H9 (cell line): ENCODE measurements around the gene OR1S2. TPM values are rescaled to one million over a fixed set of nuclear protein-coding genes. Genes with fewer than 3 reads are reported as not detected.

Experiments
- DNase-seq: peaks from one replicate; pipeline ENCODE4 v3.0.0-alpha.2; 2017
- H2AFZ ChIP-seq: one replicate; pipeline ENCODE4 v1.6.1; 2013; ENCODE audit warnings: mild to moderate bottlenecking, low read length, control low read depth, moderate library complexity
- H2AK5ac ChIP-seq: 2 replicates; pipeline ENCODE4 v1.6.1; 2013; ENCODE audit warnings: low read length, control low read depth, mixed read lengths; ENCODE audit not compliant: insufficient read length
- H2BK120ac ChIP-seq: one replicate; pipeline ENCODE4 v1.6.1; 2013; ENCODE audit warnings: low read depth, mild to moderate bottlenecking, low read length, control low read depth, inconsistent platforms; ENCODE audit not compliant: poor library complexity, severe bottlenecking
- H2BK12ac ChIP-seq: 2 replicates; pipeline ENCODE4 v1.6.1; 2013; ENCODE audit warnings: low read length, control low read depth, mixed read lengths, low read depth; ENCODE audit not compliant: insufficient read length
- H2BK15ac ChIP-seq: 2 replicates; pipeline ENCODE4 v1.6.1; 2013; ENCODE audit warnings: low read depth, low read length, control low read depth
- H2BK20ac ChIP-seq: one replicate; pipeline ENCODE4 v1.6.1; 2013; ENCODE audit warnings: low read depth, mild to moderate bottlenecking, low read length, control low read depth, inconsistent platforms; ENCODE audit not compliant: poor library complexity, severe bottlenecking
- H2BK5ac ChIP-seq: 2 replicates; pipeline ENCODE4 v1.6.1; 2013; ENCODE audit warnings: low read length, control low read depth, mixed read lengths; ENCODE audit not compliant: insufficient read length
- H3K14ac ChIP-seq: 2 replicates; pipeline ENCODE4 v1.6.1; 2013; ENCODE audit warnings: low read length, control low read depth; ENCODE audit not compliant: insufficient read depth
- H3K18ac ChIP-seq: 2 replicates; pipeline ENCODE4 v1.6.1; 2013; ENCODE audit warnings: low read depth, mild to moderate bottlenecking, mixed read lengths, low read length, control low read depth; ENCODE audit not compliant: insufficient read length
- H3K23ac ChIP-seq: 2 replicates; pipeline ENCODE4 v1.6.1; 2013; ENCODE audit warnings: low read length, control low read depth, mixed read lengths, low read depth; ENCODE audit not compliant: insufficient read length
- H3K23me2 ChIP-seq: 2 replicates; pipeline ENCODE4 v1.6.1; 2013; ENCODE audit warnings: low read depth, mild to moderate bottlenecking, mixed read lengths, low read length, control low read depth; ENCODE audit not compliant: insufficient read length, poor library complexity, severe bottlenecking
- H3K27ac ChIP-seq: 2 replicates; pipeline ENCODE4 v1.5.1; 2013; ENCODE audit warnings: low read length, control low read depth, mixed read lengths, low read depth; ENCODE audit not compliant: insufficient read length
- H3K27me3 ChIP-seq: 2 replicates; pipeline ENCODE4 v1.6.1; 2013; ENCODE audit warnings: low read length, control low read depth, inconsistent platforms; ENCODE audit not compliant: insufficient read depth
- H3K4ac ChIP-seq: 2 replicates; pipeline ENCODE4 v1.6.1; 2013; ENCODE audit warnings: low read depth, mild to moderate bottlenecking, control low read depth, inconsistent platforms, low read length, moderate library complexity
- H3K4me1 ChIP-seq: 2 replicates; pipeline ENCODE4 v1.6.1; 2013; ENCODE audit warnings: low read length, control low read depth, inconsistent platforms; ENCODE audit not compliant: insufficient read depth
- H3K4me2 ChIP-seq: 2 replicates; pipeline ENCODE4 v1.6.1; 2013; ENCODE audit warnings: low read length, control low read depth, mixed read lengths; ENCODE audit not compliant: insufficient read length, insufficient read depth
- H3K56ac ChIP-seq: 2 replicates; pipeline ENCODE4 v1.6.1; 2013; ENCODE audit warnings: low read depth, mild to moderate bottlenecking, mixed read lengths, low read length, control low read depth; ENCODE audit not compliant: insufficient read length
- H3K79me1 ChIP-seq: 2 replicates; pipeline ENCODE4 v1.6.1; 2013; ENCODE audit warnings: low read depth, mild to moderate bottlenecking, moderate library complexity, low read length, control low read depth, inconsistent platforms; ENCODE audit not compliant: insufficient read depth, poor library complexity, severe bottlenecking
- H3K79me2 ChIP-seq: 2 replicates; pipeline ENCODE4 v1.6.1; 2013; ENCODE audit warnings: low read length, control low read depth, inconsistent platforms; ENCODE audit not compliant: insufficient read depth
- H3K9ac ChIP-seq: 2 replicates; pipeline ENCODE4 v1.6.1; 2013; ENCODE audit warnings: low read length, control low read depth, mixed read lengths; ENCODE audit not compliant: insufficient read length; ENCODE audit errors: extremely low read depth
- H3K9me3 ChIP-seq: one replicate; pipeline ENCODE4 v1.6.1; 2013; ENCODE audit warnings: low read depth, low read length, inconsistent platforms; ENCODE audit not compliant: control insufficient read depth
- H3T11ph ChIP-seq: one replicate; pipeline ENCODE4 v1.6.1; 2013; ENCODE audit warnings: mild to moderate bottlenecking, low read length, control low read depth, inconsistent platforms
- H4K20me1 ChIP-seq: one replicate; pipeline ENCODE4 v1.6.1; 2013; ENCODE audit not compliant: control insufficient read depth, insufficient read length, insufficient read depth
- H4K5ac ChIP-seq: 2 replicates; pipeline ENCODE4 v1.6.1; 2013; ENCODE audit warnings: low read depth, mild to moderate bottlenecking, mixed read lengths, low read length, control low read depth; ENCODE audit not compliant: insufficient read length
- H4K8ac ChIP-seq: replicated peaks from 2 replicates; pipeline ENCODE4 v1.6.1; 2013; ENCODE audit warnings: low read length, control low read depth, mixed read lengths, low read depth; ENCODE audit not compliant: insufficient read length
- H4K91ac ChIP-seq: 2 replicates; pipeline ENCODE4 v1.6.1; 2013; ENCODE audit warnings: low read depth, mild to moderate bottlenecking, moderate library complexity, mixed read lengths, low read length, control low read depth; ENCODE audit not compliant: insufficient read length
- H3K27ac Mint-ChIP-seq, 3 experiments: 2 replicates in 2 of 3; 3 replicates in 1 of 3; pipeline ENCODE4 v1.8.0; 2020 to 2021; ENCODE audit warnings: mixed read lengths in 3 of 3, mild to moderate bottlenecking in 1 of 3, moderate library complexity in 1 of 3
- H3K27me3 Mint-ChIP-seq: 2 replicates; pipeline ENCODE4 v1.8.0; 2021; ENCODE audit warnings: low read depth, mild to moderate bottlenecking, moderate library complexity, mixed read lengths
- H3K36me3 Mint-ChIP-seq, 3 experiments: 2 replicates in 2 of 3; 3 replicates in 1 of 3; pipeline ENCODE4 v1.8.0; 2020 to 2021; ENCODE audit warnings: low read depth in 3 of 3, mixed read lengths in 3 of 3; ENCODE audit not compliant: insufficient read depth in 1 of 3
- H3K4me1 Mint-ChIP-seq, 2 experiments: 2 replicates each; pipeline ENCODE4 v1.8.0; 2020; ENCODE audit warnings: mixed read lengths in 2 of 2
- H3K4me3 Mint-ChIP-seq, 2 experiments: 2 replicates in 1 of 2; 3 replicates in 1 of 2; pipeline ENCODE4 v1.8.0; 2020 to 2021; ENCODE audit warnings: mild to moderate bottlenecking in 2 of 2, mixed read lengths in 2 of 2, moderate library complexity in 1 of 2
- H3K9me3 Mint-ChIP-seq, 2 experiments: 2 replicates in 1 of 2; 3 replicates in 1 of 2; pipeline ENCODE4 v1.8.0; 2020; ENCODE audit warnings: mild to moderate bottlenecking in 2 of 2, mixed read lengths in 2 of 2, moderate library complexity in 1 of 2
- WGBS: extraction: QIAGEN DNeasy Blood & Tissue Kit; methylation state at CpG from one replicate; pipeline ENCODE4 v1.1.7; 2013; ENCODE audit warnings: missing lambda C conversion rate, low lambda C conversion rate, mixed read lengths; ENCODE audit not compliant: insufficient read length; ENCODE audit errors: extremely low coverage; 5-methylcytosine and 5-hydroxymethylcytosine counted together
- total RNA-seq: library from RNA; stranded (reverse); gene quantifications from 2 replicates; pipeline ENCODE4 v1.2.1, GENCODE V29; 2021
- TF ChIP-seq, protein P1 (sequence below): fragments of 200-600 bp; sonication (generic); conservative IDR thresholded peaks from 3 replicates; pipeline ENCODE4 v1.8.0; 2021; ENCODE audit warnings: antibody characterized with exemption, mild to moderate bottlenecking

OR1S2 gene
- total RNA-seq, 1 experiment from 2014 or later, result not detected

DNA sequence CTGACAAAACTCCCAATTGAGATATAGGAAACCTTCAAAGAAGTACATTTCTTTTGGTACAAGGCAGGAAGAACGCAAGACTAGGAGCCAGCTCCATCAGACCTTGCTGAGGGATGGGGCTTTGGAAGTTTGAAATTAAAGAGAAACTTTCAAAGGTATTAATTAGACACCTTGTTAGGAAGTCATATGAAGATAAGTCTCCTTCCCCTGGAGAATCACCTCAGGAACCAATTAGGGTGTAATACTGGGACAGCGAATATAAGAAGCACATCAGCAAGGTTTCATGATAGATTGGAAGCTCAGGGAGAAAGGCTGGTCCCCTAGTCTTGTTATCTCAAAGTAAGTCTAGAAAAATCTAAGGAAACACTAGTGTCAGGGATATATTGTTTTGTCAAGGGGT, 15.2 kb downstream of the OR1S2 start, which contains the start of gene OR9Q2:
OR9Q2 (plus strand) TSS at position 301 of the 400 bp plus-strand sequence. CDS start 1,421 bp downstream, outside the sequence.
- no peak within 1 kb of the TSS for H3K27ac Mint-ChIP-seq
- no peak within 1 kb of the TSS for H3K23ac ChIP-seq
- no CpG with 5 or more reads among the region's 2 CpGs for WGBS

More for the DNA sequence above, 15.2 kb downstream of the OR1S2 start, which contains the start of gene OR9Q2:
- Histone ChIP-seq H2BK15ac (no peak within 1 kb of the TSS), H2BK5ac (no peak within 1 kb of the TSS), H3K18ac (no peak within 1 kb of the TSS), H4K20me1 (no peaks in the 10 kb centered on the region), H4K91ac (no peak within 1 kb of the TSS), H3K4me2 (no peak within 1 kb of the TSS), H3K56ac (no peak within 1 kb of the TSS), H2BK120ac (no peak within 1 kb of the TSS), H4K8ac (no peak within 1 kb of the TSS), H3K14ac (no peak within 1 kb of the TSS), H3K27ac (no peak within 1 kb of the TSS), H2AK5ac (no peak within 1 kb of the TSS), H4K5ac (no peak within 1 kb of the TSS), H2AFZ (no peak within 1 kb of the TSS), H3K4me1 (no peaks in the 10 kb centered on the region), H3K79me1 (no peaks in the 10 kb centered on the region), H3K9me3 (no peaks in the 10 kb centered on the region), H3K4ac (no peak within 1 kb of the TSS), H2BK12ac (no peak within 1 kb of the TSS), H3T11ph (no peak within 1 kb of the TSS), H3K23me2 (no peaks in the 10 kb centered on the region), H2BK20ac (no peak within 1 kb of the TSS), H3K79me2 (no peaks in the 10 kb centered on the region), H3K27me3 (no peaks in the 10 kb centered on the region), H3K9ac (no peak within 1 kb of the TSS)
- DNase-seq, result no peak
- TF ChIP-seq, protein P1, sequence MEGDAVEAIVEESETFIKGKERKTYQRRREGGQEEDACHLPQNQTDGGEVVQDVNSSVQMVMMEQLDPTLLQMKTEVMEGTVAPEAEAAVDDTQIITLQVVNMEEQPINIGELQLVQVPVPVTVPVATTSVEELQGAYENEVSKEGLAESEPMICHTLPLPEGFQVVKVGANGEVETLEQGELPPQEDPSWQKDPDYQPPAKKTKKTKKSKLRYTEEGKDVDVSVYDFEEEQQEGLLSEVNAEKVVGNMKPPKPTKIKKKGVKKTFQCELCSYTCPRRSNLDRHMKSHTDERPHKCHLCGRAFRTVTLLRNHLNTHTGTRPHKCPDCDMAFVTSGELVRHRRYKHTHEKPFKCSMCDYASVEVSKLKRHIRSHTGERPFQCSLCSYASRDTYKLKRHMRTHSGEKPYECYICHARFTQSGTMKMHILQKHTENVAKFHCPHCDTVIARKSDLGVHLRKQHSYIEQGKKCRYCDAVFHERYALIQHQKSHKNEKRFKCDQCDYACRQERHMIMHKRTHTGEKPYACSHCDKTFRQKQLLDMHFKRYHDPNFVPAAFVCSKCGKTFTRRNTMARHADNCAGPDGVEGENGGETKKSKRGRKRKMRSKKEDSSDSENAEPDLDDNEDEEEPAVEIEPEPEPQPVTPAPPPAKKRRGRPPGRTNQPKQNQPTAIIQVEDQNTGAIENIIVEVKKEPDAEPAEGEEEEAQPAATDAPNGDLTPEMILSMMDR, result no peak
- no peaks in the 10 kb centered on the region for H3K4me1 Mint-ChIP-seq
- peaks cover 2% of the 10 kb centered on the region; the same call in 1 of the 2 replicates for H3K27me3 Mint-ChIP-seq
- H3K4me3 Mint-ChIP-seq, result no peak within 1 kb of the TSS
- no peaks in the 10 kb centered on the region; a peak in 1 of 7 replicates for H3K36me3 Mint-ChIP-seq
- peaks cover 0 to 2% of the 10 kb centered on the region in 2 experiments; a peak in 1 of 5 replicates for H3K9me3 Mint-ChIP-seq
